GM12874 (cell line): ENCODE measurements around the gene RIT1.

ENCODE experiments used
- CTCF ChIP-seq: IDR thresholded peaks from 2 replicates; pipeline ENCODE4 v1.5.1; 2011; ENCODE audit warnings: low read depth, mild to moderate bottlenecking, control low read depth, low read length, moderate library complexity; ENCODE audit not compliant: insufficient read depth

RIT1 gene, protein sequence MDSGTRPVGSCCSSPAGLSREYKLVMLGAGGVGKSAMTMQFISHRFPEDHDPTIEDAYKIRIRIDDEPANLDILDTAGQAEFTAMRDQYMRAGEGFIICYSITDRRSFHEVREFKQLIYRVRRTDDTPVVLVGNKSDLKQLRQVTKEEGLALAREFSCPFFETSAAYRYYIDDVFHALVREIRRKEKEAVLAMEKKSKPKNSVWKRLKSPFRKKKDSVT

GRCh38 chr1:155911156-155912055, at the start of gene RIT1:
RIT1 (minus strand) TSS chr1:155911349; CDS start chr1:155910761, 588 bp downstream.
- TF ChIP-seq CTCF = no peak

GRCh38 chr1:155960081-155960745, 49.1 kb upstream of the RIT1 start:
- TF ChIP-seq CTCF = no peak

DNA sequence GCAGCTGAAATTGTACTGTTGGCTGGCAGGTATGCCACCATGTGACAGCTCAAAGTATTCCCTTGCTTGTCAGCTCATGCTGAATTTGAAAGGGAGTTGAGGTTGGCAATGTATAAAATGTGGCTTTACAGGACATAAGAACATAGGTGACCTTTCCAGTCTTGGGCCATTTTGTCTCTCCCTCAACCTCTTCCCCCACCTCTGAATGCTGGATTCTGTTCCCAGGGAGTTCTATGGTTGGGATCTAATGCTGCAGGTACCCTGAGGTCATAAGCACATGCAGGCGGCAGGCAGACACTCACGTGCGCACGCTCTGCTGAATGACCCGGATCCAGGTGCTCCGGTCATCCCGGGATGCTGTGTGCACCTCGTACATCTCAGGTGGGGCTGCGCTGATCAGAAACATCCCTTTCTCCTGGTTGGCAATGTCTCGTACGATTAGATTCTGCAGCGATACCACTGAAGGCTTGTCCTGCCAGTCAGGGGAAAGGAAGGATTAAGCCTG, 46.3 kb upstream of the RIT1 start:
- no peak for TF ChIP-seq CTCF

GRCh38 chr1:155954645-155955044, 43.5 kb upstream of the RIT1 start:
- TF ChIP-seq CTCF = no peak

- no peak for TF ChIP-seq CTCF
These were observed 41.3 kb upstream of the RIT1 start for GRCh38 chr1:155952505-155952890.

DNA sequence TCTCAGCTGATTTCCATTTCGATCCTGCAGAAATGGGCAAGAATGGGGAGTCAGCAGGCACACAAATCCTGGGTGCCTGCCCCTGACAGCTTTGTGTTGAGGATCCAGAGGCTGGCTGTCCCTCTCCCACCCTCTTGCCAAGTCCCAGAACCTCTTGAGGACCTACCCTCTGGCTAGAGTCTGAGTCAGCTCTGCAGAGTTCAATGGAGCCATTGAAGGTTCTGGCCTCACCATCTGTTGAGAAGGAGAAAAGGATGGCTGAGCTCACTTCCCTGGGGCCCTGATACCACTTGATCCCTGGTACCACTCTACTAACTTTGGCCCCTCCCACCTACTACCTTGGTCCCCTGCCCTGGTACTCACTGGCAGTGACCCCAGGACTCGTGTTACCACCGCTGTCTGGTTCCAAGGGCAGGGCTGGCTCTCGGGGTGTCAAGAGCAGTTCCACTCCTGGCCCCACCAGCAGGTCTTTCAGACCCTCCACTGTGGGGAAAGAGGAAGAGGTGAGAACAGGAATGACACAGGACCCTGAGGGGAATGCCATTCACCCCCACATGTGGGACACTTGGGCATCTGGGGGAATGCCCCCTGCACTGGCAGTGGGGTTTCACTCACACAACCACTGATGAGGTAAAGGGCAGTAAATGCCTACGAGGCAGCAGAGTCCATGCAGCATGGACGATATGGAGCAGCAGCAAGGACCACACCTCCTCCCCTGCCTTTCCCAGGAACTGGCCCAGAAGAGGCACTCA, 40.8 kb upstream of the RIT1 start:
- TF ChIP-seq CTCF = no peak
